HepG2 (cell line): ENCODE data around the gene SLC25A15. TPM values are rescaled to one million over a fixed set of nuclear protein-coding genes. Genes with fewer than 3 reads are reported as not detected.

Experiments used
- ARID4A ChIP-seq: sonication (generic); formaldehyde crosslinking; IDR thresholded peaks from 2 replicates; pipeline ENCODE4 v1.5.0; 2020; ENCODE audit warnings: mild to moderate bottlenecking, missing genetic modification reagents, borderline replicate concordance
- HOXD1 ChIP-seq: sonication (generic); formaldehyde crosslinking; IDR thresholded peaks from 2 replicates; pipeline ENCODE4 v1.5.0; 2020; ENCODE audit warnings: missing genetic modification reagents
- IRF9 ChIP-seq: sonication (generic); formaldehyde crosslinking; IDR thresholded peaks from 2 replicates; pipeline ENCODE4 v1.8.0; 2022; ENCODE audit warnings: missing genetic modification reagents, mild to moderate bottlenecking, borderline replicate concordance
- KLF15 ChIP-seq: sonication (generic); formaldehyde crosslinking; IDR thresholded peaks from 2 replicates; pipeline ENCODE4 v1.8.1; 2023; ENCODE audit warnings: borderline replicate concordance, mild to moderate bottlenecking, inconsistent platforms, missing genetic modification reagents, mixed read lengths
- MIXL1 ChIP-seq: IDR thresholded peaks from 2 replicates; pipeline ENCODE4 v1.6.1; 2016
- PRDM15 ChIP-seq: sonication (generic); formaldehyde crosslinking; IDR thresholded peaks from 2 replicates; pipeline ENCODE4 v1.4.0; 2020; ENCODE audit warnings: missing genetic modification reagents
- RXRA ChIP-seq: sonication (generic); formaldehyde crosslinking; IDR thresholded peaks from 2 replicates; pipeline ENCODE4 v1.5.1; 2020; ENCODE audit warnings: missing genetic modification reagents
- RXRB ChIP-seq: IDR thresholded peaks from 2 replicates; pipeline ENCODE4 v1.6.1; 2016; ENCODE audit warnings: borderline replicate concordance, missing genetic modification reagents, missing compliant biosample characterization
- SNAPC2 ChIP-seq: sonication (generic); formaldehyde crosslinking; IDR thresholded peaks from 2 replicates; pipeline ENCODE4 v1.8.1; 2022; ENCODE audit warnings: mild to moderate bottlenecking, missing genetic modification reagents
- TFDP2 ChIP-seq: sonication (generic); formaldehyde crosslinking; IDR thresholded peaks from 2 replicates; pipeline ENCODE4 v1.4.0; 2020; ENCODE audit warnings: missing genetic modification reagents
- ZBTB43 ChIP-seq: sonication (generic); formaldehyde crosslinking; conservative IDR thresholded peaks from 2 replicates; pipeline ENCODE4 v1.4.0; 2020; ENCODE audit warnings: missing genetic modification reagents
- ZNF12 ChIP-seq: sonication (generic); formaldehyde crosslinking; IDR thresholded peaks from 2 replicates; pipeline ENCODE4 v1.5.0; 2020; ENCODE audit warnings: missing genetic modification reagents
- ZNF136 ChIP-seq: sonication (generic); formaldehyde crosslinking; IDR thresholded peaks from 2 replicates; pipeline ENCODE4 v1.8.1; 2022; ENCODE audit warnings: low read depth, mild to moderate bottlenecking, moderate library complexity, missing genetic modification reagents
- ZNF431 ChIP-seq: sonication (generic); formaldehyde crosslinking; IDR thresholded peaks from 2 replicates; pipeline ENCODE4 v1.9.0; 2022; ENCODE audit warnings: missing genetic modification reagents, low read depth, mild to moderate bottlenecking, borderline replicate concordance
- ZNF558 ChIP-seq: sonication (generic); formaldehyde crosslinking; IDR thresholded peaks from 2 replicates; pipeline ENCODE4 v1.9.0; 2022; ENCODE audit warnings: mild to moderate bottlenecking, missing genetic modification reagents, borderline replicate concordance
- ZSCAN22 ChIP-seq: sonication (generic); formaldehyde crosslinking; IDR thresholded peaks from 2 replicates; pipeline ENCODE4 v1.4.0; 2020; ENCODE audit warnings: mild to moderate bottlenecking, missing genetic modification reagents
- polyA plus RNA-seq, 8 experiments: library from polyadenylated mRNA; depleted of rRNA in 3 of 8; stranded (reverse) in 7 of 8; unstranded in 1 of 8; fragments of >200 nt; fragmentation: Illumina TruSeq in 4 of 8; extraction: Trizol in 4 of 8; gene quantifications; 2 replicates each; pipeline versions ENCODE4 v1.2.1 to v1.2.3, GENCODE V29; 2011 to 2016; ENCODE audit warnings: low read depth in 4 of 8, missing spikeins in 1 of 8, mixed read lengths in 1 of 8; ENCODE audit not compliant: insufficient read depth in 1 of 8
- total RNA-seq, 5 experiments: library from RNA; depleted of rRNA; stranded (reverse); fragments of >200 nt; fragmentation: Illumina TruSeq; extraction: Trizol; gene quantifications; 2 replicates each; pipeline ENCODE4 v1.2.3, GENCODE V29; 2016; ENCODE audit warnings: low read depth in 1 of 5

Gene SLC25A15
- total and polyA plus RNA-seq, 2 of the 13 experiments (the other 11 are each of a cell fraction or from before 2014, with no cell fraction given), result 17.3 to 39.1 TPM

- TF ChIP-seq IRF9 (CRISPR knock-in tag) (0 out of 2 replicates have a peak, but pooled peaks have one; percentile 2), ARID4A (peak; percentile 61; the same call in 1 of the 2 replicates), ZNF558 (CRISPR knock-in tag) (peak; percentile 55; the same call in 1 of the 2 replicates), ZNF12 (no peak), MIXL1 (CRISPR knock-in tag) (0 out of 2 replicates have a peak, but pooled peaks have one; percentile 22), TFDP2 (CRISPR knock-in tag) (peak; percentile 48; the same call in 1 of the 2 replicates), PRDM15 (peak; percentile 40), ZNF136 (CRISPR knock-in tag) (no peak), SNAPC2 (CRISPR knock-in tag) (no peak), ZSCAN22 (CRISPR knock-in tag) (no peak), KLF15 (CRISPR knock-in tag) (no peak), HOXD1 (no peak), ZBTB43 (CRISPR knock-in tag) (0 out of 2 replicates have a peak, but pooled peaks have one; percentile 36), RXRA (CRISPR knock-in tag) (no peak), ZNF431 (CRISPR knock-in tag) (peak; percentile 79; the same call in 1 of the 2 replicates), RXRB (CRISPR knock-in tag) (peak; percentile 36; the same call in 1 of the 2 replicates)
These were observed at the start of gene SLC25A15 (continued) for GRCh38 chr13:40789275-40790153.
